OCI-LY3 (cell line): ENCODE results near the gene SLC10A3.

Experiments used
- H2AFZ ChIP-seq: fragments of 200-600, 300-600 bp; shearing (Covaris generic); 2 replicates; pipeline ENCODE4 v1.6.0; 2014; ENCODE audit warnings: antibody characterized with exemption, low read depth, low read length
- H3K27ac ChIP-seq: fragments of 200-600, 300-600 bp; sonication (generic); 2 replicates; pipeline ENCODE4 v1.5.1; 2014; ENCODE audit warnings: mild to moderate bottlenecking, low read length, moderate library complexity, mixed read lengths
- H3K27me3 ChIP-seq: fragments of 200-600, 300-600 bp; sonication (generic); 2 replicates; pipeline ENCODE4 v1.6.1; 2014; ENCODE audit warnings: low read depth, low read length, mixed read lengths
- H3K36me3 ChIP-seq: fragments of 200-600, 300-600 bp; sonication (generic); replicated peaks from 2 replicates; pipeline ENCODE3; 2014; ENCODE audit warnings: low read depth, low read length, mixed read lengths
- H3K4me1 ChIP-seq: fragments of 300-600, 200-600 bp; sonication (generic); 2 replicates; pipeline ENCODE4 v1.6.1; 2014; ENCODE audit warnings: low read length, mixed read lengths
- H3K4me2 ChIP-seq: fragments of 200-600, 300-600 bp; sonication (generic); 2 replicates; pipeline ENCODE4 v1.6.1; 2014; ENCODE audit warnings: low read length, mixed read lengths
- H3K4me3 ChIP-seq: fragments of 300-600, 200-600 bp; sonication (generic); 2 replicates; pipeline ENCODE4 v1.5.1; 2014; ENCODE audit warnings: antibody characterized with exemption, mild to moderate bottlenecking, low read length, moderate library complexity
- H3K79me2 ChIP-seq: fragments of 300-600, 200-600 bp; shearing (Covaris generic); 2 replicates; pipeline ENCODE4 v1.6.1; 2014; ENCODE audit warnings: mild to moderate bottlenecking, low read length, mixed read lengths
- H3K9ac ChIP-seq: fragments of 300-600, 200-600 bp; shearing (Covaris generic); 2 replicates; pipeline ENCODE4 v1.6.0; 2014; ENCODE audit warnings: mild to moderate bottlenecking, low read length, moderate library complexity
- H3K9me3 ChIP-seq: fragments of 200-600, 300-600 bp; shearing (Covaris generic); 2 replicates; pipeline ENCODE4 v1.6.1; 2014; ENCODE audit warnings: low read length, mixed read lengths; ENCODE audit not compliant: insufficient read depth
- H4K20me1 ChIP-seq: fragments of 200-600, 300-600 bp; sonication (generic); 2 replicates; pipeline ENCODE4 v1.6.1; 2016; ENCODE audit warnings: low read length, mixed read lengths; ENCODE audit not compliant: insufficient read depth
- EZH2phosphoT487 ChIP-seq: fragments of 200-600 bp; shearing (Covaris generic); IDR thresholded peaks from 2 replicates; pipeline ENCODE4 v1.6.1; 2018; ENCODE audit warnings: antibody characterized with exemption, mixed run types, low read depth
- TF ChIP-seq, protein P1 (sequence below): fragments of 200-600, 300-600 bp; sonication (generic); IDR thresholded peaks from 2 replicates; pipeline ENCODE4 v1.5.1; 2014; ENCODE audit warnings: antibody characterized with exemption, low read length, low read depth

The SLC10A3 gene

DNA sequence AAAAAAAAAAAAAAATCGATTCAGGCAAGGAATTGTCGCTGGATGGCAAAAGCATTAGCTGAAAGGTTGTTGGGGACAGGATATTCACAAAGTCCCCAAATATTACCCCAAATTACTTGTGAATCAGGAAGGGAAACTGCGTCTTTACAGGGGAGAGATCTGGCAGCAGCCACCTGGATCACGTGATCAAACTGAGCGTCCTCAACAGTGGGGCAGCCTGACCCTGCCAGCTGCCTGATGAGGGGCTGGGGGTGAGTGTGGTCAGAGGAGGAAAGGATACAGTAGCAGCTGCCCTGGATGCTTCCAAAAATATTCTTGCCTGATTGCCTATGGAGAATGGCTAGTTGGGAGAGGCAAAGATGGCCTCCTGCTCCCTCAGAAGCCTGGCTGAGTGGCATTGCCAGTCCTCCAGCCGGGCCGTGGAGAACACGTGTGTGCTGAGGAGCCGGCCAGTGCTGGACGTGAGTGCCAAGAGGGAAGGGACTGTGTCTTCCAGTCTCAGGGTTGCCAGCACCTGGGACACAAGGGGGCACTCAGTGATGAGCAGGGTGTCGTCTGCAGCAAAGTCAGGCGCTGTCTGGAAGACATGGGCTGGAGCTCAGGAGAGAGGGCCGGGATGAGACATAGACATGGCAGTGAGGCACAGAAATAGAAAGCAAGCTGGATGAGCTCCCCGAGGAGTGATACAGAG lies 8.4 kb downstream of the SLC10A3 start:
- Histone ChIP-seq H4K20me1 (no peaks in the 10 kb centered on the region), H3K27ac (peak overlapping the region; percentile 71), H3K9ac (peak overlapping the region; percentile 47; the same call in 1 of the 2 replicates), H3K4me3 (peak overlapping the region; percentile 44), H3K79me2 (peaks cover 26% of the 10 kb centered on the region), H3K4me1 (peaks cover 28% of the 10 kb centered on the region), H3K36me3 (peaks cover 19% of the 10 kb centered on the region), H3K4me2 (peak overlapping the region; percentile 46), H3K27me3 (no peaks in the 10 kb centered on the region), H2AFZ (peak overlapping the region; percentile 28), H3K9me3 (no peaks in the 10 kb centered on the region)
- TF ChIP-seq, protein P1, sequence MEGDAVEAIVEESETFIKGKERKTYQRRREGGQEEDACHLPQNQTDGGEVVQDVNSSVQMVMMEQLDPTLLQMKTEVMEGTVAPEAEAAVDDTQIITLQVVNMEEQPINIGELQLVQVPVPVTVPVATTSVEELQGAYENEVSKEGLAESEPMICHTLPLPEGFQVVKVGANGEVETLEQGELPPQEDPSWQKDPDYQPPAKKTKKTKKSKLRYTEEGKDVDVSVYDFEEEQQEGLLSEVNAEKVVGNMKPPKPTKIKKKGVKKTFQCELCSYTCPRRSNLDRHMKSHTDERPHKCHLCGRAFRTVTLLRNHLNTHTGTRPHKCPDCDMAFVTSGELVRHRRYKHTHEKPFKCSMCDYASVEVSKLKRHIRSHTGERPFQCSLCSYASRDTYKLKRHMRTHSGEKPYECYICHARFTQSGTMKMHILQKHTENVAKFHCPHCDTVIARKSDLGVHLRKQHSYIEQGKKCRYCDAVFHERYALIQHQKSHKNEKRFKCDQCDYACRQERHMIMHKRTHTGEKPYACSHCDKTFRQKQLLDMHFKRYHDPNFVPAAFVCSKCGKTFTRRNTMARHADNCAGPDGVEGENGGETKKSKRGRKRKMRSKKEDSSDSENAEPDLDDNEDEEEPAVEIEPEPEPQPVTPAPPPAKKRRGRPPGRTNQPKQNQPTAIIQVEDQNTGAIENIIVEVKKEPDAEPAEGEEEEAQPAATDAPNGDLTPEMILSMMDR: no peak
- TF ChIP-seq EZH2phosphoT487: no peak

GRCh38 chrX:154481195-154481594 lies 9.2 kb downstream of the SLC10A3 start:
- Histone ChIP-seq H3K4me2 (peak overlapping the region; percentile 46), H3K4me3 (peak overlapping the region; percentile 44; the same call in 1 of the 2 replicates), H3K27ac (peak overlapping the region; percentile 71; the same call in 1 of the 2 replicates), H3K79me2 (peaks cover 24% of the 10 kb centered on the region), H3K9me3 (no peaks in the 10 kb centered on the region), H3K36me3 (peaks cover 19% of the 10 kb centered on the region), H3K9ac (peak overlapping the region; percentile 47), H3K27me3 (no peaks in the 10 kb centered on the region), H3K4me1 (peaks cover 28% of the 10 kb centered on the region), H4K20me1 (no peaks in the 10 kb centered on the region), H2AFZ (no peak overlapping the region)
- TF ChIP-seq, protein P1: no peak
- no peak for TF ChIP-seq EZH2phosphoT487

- no peaks in the 10 kb centered on the region for H3K9me3 ChIP-seq
- H3K4me3 ChIP-seq: peak within 1 kb of the TSS; percentile 95
- no peaks in the 10 kb centered on the region for H4K20me1 ChIP-seq
- no peak for TF ChIP-seq EZH2phosphoT487
- TF ChIP-seq, protein P1: no peak
- peaks cover 24% of the 10 kb centered on the region for H3K4me1 ChIP-seq
- peak within 1 kb of the TSS; percentile 99 for H3K4me2 ChIP-seq
- H2AFZ ChIP-seq: peak within 1 kb of the TSS; percentile 87; the same call in 1 of the 2 replicates
- H3K9ac ChIP-seq: peak within 1 kb of the TSS; percentile 83
- H3K27ac ChIP-seq: peak within 1 kb of the TSS; percentile 87
- H3K27me3 ChIP-seq: no peaks in the 10 kb centered on the region
- H3K79me2 ChIP-seq: 0 out of 2 replicates have a peak, but pooled peaks cover 2% of the 10 kb centered on the region
- peaks cover 4% of the 10 kb centered on the region for H3K36me3 ChIP-seq
These were observed 11.5 kb downstream of the SLC10A3 start, which contains the start of gene LAGE3 for GRCh38 chrX:154478728-154479622. Gene LAGE3 (minus strand): TSS chrX:154479281. CDS start chrX:154478915, 366 bp downstream.
